Fibroblast of lung (primary cell): ENCODE data around the gene B9D1. TPM values are rescaled to one million over a fixed set of nuclear protein-coding genes. Genes with fewer than 3 reads are reported as not detected.

ENCODE experiments used
- DNase-seq, 2 donors: peaks; one replicate each; pipeline versions ENCODE4 v3.0.0 to v3.0.0-alpha.2; 2010; ENCODE audit warnings: low read depth in 2 of 2
- H2AFZ ChIP-seq: 2 replicates; pipeline ENCODE4 v1.5.1; 2012; ENCODE audit warnings: low read length, control low read depth, inconsistent platforms
- H3K27ac ChIP-seq: 2 replicates; pipeline ENCODE4 v1.5.1; 2011; ENCODE audit warnings: low read length, control low read depth; ENCODE audit not compliant: insufficient read depth
- H3K27me3 ChIP-seq: 2 replicates; pipeline ENCODE4 v1.5.1; 2011; ENCODE audit warnings: mild to moderate bottlenecking, low read length; ENCODE audit not compliant: control insufficient read depth, insufficient read depth
- H3K36me3 ChIP-seq: 2 replicates; pipeline ENCODE4 v1.5.1; 2011; ENCODE audit warnings: low read length; ENCODE audit not compliant: control insufficient read depth, insufficient read depth
- H3K4me1 ChIP-seq: 2 replicates; pipeline ENCODE4 v1.5.1; 2011; ENCODE audit warnings: low read length; ENCODE audit not compliant: control insufficient read depth, insufficient read depth; ENCODE audit errors: extremely low read depth
- H3K4me2 ChIP-seq: 2 replicates; pipeline ENCODE4 v1.5.1; 2011; ENCODE audit warnings: low read length, control low read depth; ENCODE audit not compliant: insufficient read depth; ENCODE audit errors: extremely low read depth
- H3K4me3 ChIP-seq, 4 experiments: fragments of 200-600 bp in 1 of 4; sonication (generic) in 1 of 4; replicated peaks in 1 of 4; 2 replicates each; pipeline ENCODE4 v1.5.1; 2011 to 2016; ENCODE audit warnings: low read length in 4 of 4, low read depth in 3 of 4, mild to moderate bottlenecking in 3 of 4, control low read depth in 2 of 4, inconsistent platforms in 1 of 4, mixed read lengths in 1 of 4; ENCODE audit not compliant: insufficient read depth in 1 of 4; ENCODE audit errors: control extremely low read depth in 1 of 4
- H3K79me2 ChIP-seq: 2 replicates; pipeline ENCODE4 v1.5.1; 2012; ENCODE audit warnings: mild to moderate bottlenecking, low read length, inconsistent platforms; ENCODE audit not compliant: control insufficient read depth, insufficient read depth
- H3K9ac ChIP-seq: 2 replicates; pipeline ENCODE4 v1.5.1; 2011; ENCODE audit warnings: mild to moderate bottlenecking, low read length, control low read depth; ENCODE audit not compliant: insufficient read depth
- H3K9me3 ChIP-seq: 2 replicates; pipeline ENCODE4 v1.5.1; 2012; ENCODE audit warnings: low read depth, low read length; ENCODE audit not compliant: control insufficient read depth, insufficient read depth
- H4K20me1 ChIP-seq: 2 replicates; pipeline ENCODE4 v1.5.1; 2011; ENCODE audit warnings: low read length; ENCODE audit not compliant: control insufficient read depth, insufficient read depth; ENCODE audit errors: extremely low read depth
- CTCF ChIP-seq, 2 donors: IDR thresholded peaks in 1 of 2; conservative IDR thresholded peaks in 1 of 2; 1 replicate in 1 of 2; 2 replicates in 1 of 2; pipeline ENCODE4 v1.5.1; 2011 to 2012; ENCODE audit warnings: low read length in 2 of 2, control low read depth in 1 of 2, inconsistent platforms in 1 of 2, low read depth in 1 of 2, mild to moderate bottlenecking in 1 of 2
- EZH2 ChIP-seq: IDR thresholded peaks from 2 replicates; pipeline ENCODE4 v1.5.1; 2012; ENCODE audit warnings: low read length, control low read depth, mild to moderate bottlenecking; ENCODE audit errors: missing control alignments
- polyA plus RNA-seq, 2 donors: library from polyadenylated mRNA; depleted of rRNA in 1 of 2; stranded (reverse) in 1 of 2; unstranded in 1 of 2; fragments of >200 nt; gene quantifications; 2 replicates each; pipeline ENCODE4 v1.2.1, GENCODE V29; 2011 to 2012; ENCODE audit warnings: missing spikeins in 1 of 2
- total RNA-seq: library from RNA; depleted of rRNA; stranded (reverse); fragments of >200 nt; gene quantifications from 2 replicates; pipeline ENCODE4 v1.2.1, GENCODE V29; 2014

Gene B9D1
- total and polyA plus RNA-seq, 2 donors (not counting 1 experiment from before 2014, with no cell fraction given), result 35.7 to 38.5 TPM

GRCh38 chr17:19368229-19368628 is 5.7 kb upstream of the B9D1 start:
- DNase-seq, result peak in 1 of 2 donors; percentile 23
- H3K4me1 ChIP-seq, result peaks cover 5% of the 10 kb centered on the region
- H3K4me2 ChIP-seq, result no peak overlapping the region

GRCh38 chr17:19366637-19366972 is 4.1 kb upstream of the B9D1 start:
- H3K27ac ChIP-seq, result no peak overlapping the region
- no peak overlapping the region for H3K4me3 ChIP-seq
- H3K79me2 ChIP-seq, result no peaks in the 10 kb centered on the region
- H3K4me1 ChIP-seq, result peaks cover 13% of the 10 kb centered on the region
- no peak for TF ChIP-seq EZH2
- TF ChIP-seq CTCF (conservative IDR thresholded peaks at IDR 0.05 in 1 of 2, IDR thresholded peaks at IDR 0.05 in 1 of 2; ENCODE audit: low read depth in 1 of 2, low read length in 2 of 2), result no peak
- no peaks in the 10 kb centered on the region for H3K27me3 ChIP-seq
- no peaks in the 10 kb centered on the region for H4K20me1 ChIP-seq
- H3K9ac ChIP-seq, result no peak overlapping the region
- no peak overlapping the region for H3K4me2 ChIP-seq
- no peak for DNase-seq
- H2AFZ ChIP-seq, result no peak overlapping the region
- no peaks in the 10 kb centered on the region for H3K9me3 ChIP-seq
- no peaks in the 10 kb centered on the region for H3K36me3 ChIP-seq

More at GRCh38 chr17:19368229-19368628, 5.7 kb upstream of the B9D1 start:
- Histone ChIP-seq H3K36me3 (no peaks in the 10 kb centered on the region), H3K79me2 (no peaks in the 10 kb centered on the region), H3K9me3 (no peaks in the 10 kb centered on the region), H4K20me1 (no peaks in the 10 kb centered on the region), H3K4me3 (no peak overlapping the region), H3K27me3 (no peaks in the 10 kb centered on the region), H3K9ac (no peak overlapping the region), H2AFZ (no peak overlapping the region), H3K27ac (no peak overlapping the region)
- no peak for TF ChIP-seq EZH2
- no peak for TF ChIP-seq CTCF (conservative IDR thresholded peaks at IDR 0.05 in 1 of 2, IDR thresholded peaks at IDR 0.05 in 1 of 2; ENCODE audit: low read depth in 1 of 2, low read length in 2 of 2)

GRCh38 chr17:19365833-19366636 is 3.5 kb upstream of the B9D1 start:
- H3K9ac ChIP-seq, result no peak overlapping the region
- no peak overlapping the region for H3K4me2 ChIP-seq
- H3K4me3 ChIP-seq, result no peak overlapping the region
- DNase-seq, result no peak
- TF ChIP-seq CTCF (conservative IDR thresholded peaks at IDR 0.05 in 1 of 2, IDR thresholded peaks at IDR 0.05 in 1 of 2; ENCODE audit: low read depth in 1 of 2, low read length in 2 of 2), result no peak
- no peaks in the 10 kb centered on the region for H3K9me3 ChIP-seq
- H3K27ac ChIP-seq, result no peak overlapping the region
- no peaks in the 10 kb centered on the region for H3K27me3 ChIP-seq
- H3K79me2 ChIP-seq, result no peaks in the 10 kb centered on the region
- H2AFZ ChIP-seq, result no peak overlapping the region
- H3K4me1 ChIP-seq, result peaks cover 17% of the 10 kb centered on the region
- no peaks in the 10 kb centered on the region for H3K36me3 ChIP-seq
- no peaks in the 10 kb centered on the region for H4K20me1 ChIP-seq
